ENCODE results near the gene COMMD8. TPM values are rescaled to one million over a fixed set of nuclear protein-coding genes. Genes with fewer than 3 reads are reported as not detected.

Gene COMMD8
- polyA plus RNA-seq, 1 donor, result 25.2 TPM

DNA sequence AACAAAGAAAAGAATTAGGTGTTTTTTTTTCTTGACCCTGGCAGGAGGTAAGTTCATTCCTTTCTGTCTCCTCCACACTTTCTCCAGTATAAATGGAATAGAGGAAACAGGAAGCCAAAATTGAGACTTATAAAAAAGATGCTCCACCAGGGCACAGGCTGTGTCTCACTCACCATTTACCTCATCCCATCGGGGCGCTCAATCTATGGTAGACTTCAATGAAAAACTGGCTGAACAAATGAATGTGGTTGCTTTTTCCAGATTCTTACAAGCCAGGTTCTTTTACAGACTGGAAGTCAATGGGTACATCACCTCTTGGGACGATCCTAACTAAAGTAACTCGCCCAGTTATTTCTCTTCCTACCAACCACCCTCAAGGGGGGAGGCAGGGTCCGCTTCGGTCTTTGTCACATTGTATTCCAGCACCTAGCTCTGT is 685 bp downstream of the COMMD8 start:
- WGBS (ENCODE audit: insufficient coverage, low lambda C conversion rate), result no CpG with 5 or more reads among the region's 6 CpGs
- Histone ChIP-seq H3K4me3 (ENCODE audit: low read length) (peak overlapping the region; percentile 69), H3K9me3 (ENCODE audit: control insufficient read depth, low read depth, low read length) (no peaks in the 10 kb centered on the region), H3K36me3 (ENCODE audit: control insufficient read depth, insufficient read depth, low read length) (no peaks in the 10 kb centered on the region), H3K27ac (ENCODE audit: low read length) (peak overlapping the region; percentile 17), H3K4me1 (ENCODE audit: control insufficient read depth, insufficient read depth, low read length) (no peaks in the 10 kb centered on the region), H3K27me3 (ENCODE audit: control insufficient read depth, insufficient read depth, low read length) (no peaks in the 10 kb centered on the region)
- DNase-seq, result no peak

DNA sequence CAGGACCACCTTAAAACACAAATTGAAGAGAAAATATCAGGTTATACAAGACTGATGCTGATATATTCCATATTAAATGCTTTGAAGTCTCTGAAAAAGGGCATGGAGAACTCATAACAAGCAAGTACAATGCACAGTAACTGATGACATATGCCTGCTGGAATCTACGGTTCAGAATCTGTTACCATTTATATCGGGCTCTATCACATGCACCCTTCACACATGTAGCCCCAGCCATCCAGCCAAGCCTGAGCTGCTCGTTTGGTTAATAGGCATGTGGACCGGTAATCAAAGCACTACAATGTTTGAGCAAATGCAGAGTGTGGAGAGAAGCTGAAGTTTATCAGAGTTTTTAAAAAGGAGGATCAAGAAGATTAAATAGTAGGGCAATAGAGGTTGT is 11.8 kb downstream of the COMMD8 start:
- WGBS (ENCODE audit: insufficient coverage, low lambda C conversion rate), result 20% methylated on average over 1 of the region's 4 CpGs
- H3K9me3 ChIP-seq (ENCODE audit: control insufficient read depth, low read depth, low read length), result no peaks in the 10 kb centered on the region
- peaks cover 16% of the 10 kb centered on the region for H3K36me3 ChIP-seq (ENCODE audit: control insufficient read depth, insufficient read depth, low read length)
- no peak overlapping the region for H3K4me3 ChIP-seq (ENCODE audit: low read length)
- H3K27me3 ChIP-seq (ENCODE audit: control insufficient read depth, insufficient read depth, low read length), result no peaks in the 10 kb centered on the region
- DNase-seq, result no peak
- H3K27ac ChIP-seq (ENCODE audit: low read length), result no peak overlapping the region
- H3K4me1 ChIP-seq (ENCODE audit: control insufficient read depth, insufficient read depth, low read length), result no peaks in the 10 kb centered on the region

DNA sequence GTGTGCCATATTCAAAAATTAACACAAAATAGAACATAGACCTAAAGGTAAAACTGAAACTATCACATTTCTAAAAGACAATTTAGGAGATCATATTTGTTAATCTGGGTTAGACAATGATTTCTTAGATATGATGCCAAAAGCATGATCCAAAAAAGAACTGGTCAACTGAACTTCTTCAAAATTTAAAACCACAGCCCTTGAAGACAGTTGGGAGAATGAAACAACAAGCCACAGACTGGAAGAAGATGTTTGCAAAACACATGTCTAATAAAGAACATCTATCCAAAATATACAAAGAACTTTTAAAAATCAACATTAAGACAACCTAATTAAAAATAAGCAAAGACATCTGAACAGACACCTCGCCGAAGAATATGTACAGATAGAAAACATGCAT is 19.5 kb downstream of the COMMD8 start:
- Histone ChIP-seq H3K4me3 (ENCODE audit: low read length) (no peak overlapping the region), H3K27ac (ENCODE audit: low read length) (no peak overlapping the region), H3K9me3 (ENCODE audit: control insufficient read depth, low read depth, low read length) (no peaks in the 10 kb centered on the region), H3K36me3 (ENCODE audit: control insufficient read depth, insufficient read depth, low read length) (no peaks in the 10 kb centered on the region), H3K4me1 (ENCODE audit: control insufficient read depth, insufficient read depth, low read length) (no peaks in the 10 kb centered on the region), H3K27me3 (ENCODE audit: control insufficient read depth, insufficient read depth, low read length) (no peaks in the 10 kb centered on the region)
- no peak for DNase-seq
- WGBS (ENCODE audit: insufficient coverage, low lambda C conversion rate), result 92% methylated on average over 2 of the region's 2 CpGs

DNA sequence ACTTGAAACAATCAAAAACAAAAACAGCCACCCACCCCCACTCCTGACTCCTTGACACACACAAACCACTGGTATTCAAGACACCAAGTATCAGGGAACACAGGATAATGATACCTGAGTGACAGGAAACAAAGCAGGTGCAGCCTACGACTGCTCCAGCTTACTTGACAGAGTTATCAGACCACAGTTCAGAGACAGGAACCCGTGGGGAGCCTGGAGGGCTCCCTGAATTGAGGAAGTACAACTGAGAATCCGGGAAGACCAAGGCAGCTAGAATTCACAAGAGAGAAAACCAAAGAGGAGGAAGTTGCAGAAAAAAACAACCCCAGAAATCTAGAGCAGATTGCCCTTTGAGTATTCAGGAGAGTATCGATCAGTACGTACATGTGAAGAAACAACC is 20.5 kb downstream of the COMMD8 start:
- DNase-seq, result no peak
- WGBS (ENCODE audit: insufficient coverage, low lambda C conversion rate), result 100% methylated on average over 2 of the region's 5 CpGs
- Histone ChIP-seq H3K36me3 (ENCODE audit: control insufficient read depth, insufficient read depth, low read length) (no peaks in the 10 kb centered on the region), H3K4me3 (ENCODE audit: low read length) (no peak overlapping the region), H3K4me1 (ENCODE audit: control insufficient read depth, insufficient read depth, low read length) (no peaks in the 10 kb centered on the region), H3K27me3 (ENCODE audit: control insufficient read depth, insufficient read depth, low read length) (no peaks in the 10 kb centered on the region), H3K9me3 (ENCODE audit: control insufficient read depth, low read depth, low read length) (no peaks in the 10 kb centered on the region), H3K27ac (ENCODE audit: low read length) (no peak overlapping the region)

DNA sequence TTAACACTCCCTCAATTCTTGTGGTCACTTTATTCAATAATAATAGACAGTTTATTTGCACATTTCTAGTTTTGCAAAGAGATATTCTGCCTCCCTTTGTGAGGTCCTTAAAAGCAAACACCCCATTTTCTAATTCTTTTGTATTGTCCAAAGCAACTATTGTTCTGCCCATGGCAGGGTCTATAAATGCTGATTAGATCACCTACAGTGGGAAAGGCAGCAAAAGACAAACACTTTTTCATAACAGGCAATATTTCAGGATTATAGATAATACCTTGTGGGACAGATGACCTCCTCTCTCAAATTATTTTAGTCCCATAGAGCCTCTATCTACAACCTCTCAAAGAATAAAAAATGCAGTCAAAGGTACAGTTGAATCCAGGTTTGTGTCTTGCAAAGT is 28.6 kb downstream of the COMMD8 start:
- H3K4me3 ChIP-seq (ENCODE audit: low read length), result no peak overlapping the region
- DNase-seq, result no peak

DNA sequence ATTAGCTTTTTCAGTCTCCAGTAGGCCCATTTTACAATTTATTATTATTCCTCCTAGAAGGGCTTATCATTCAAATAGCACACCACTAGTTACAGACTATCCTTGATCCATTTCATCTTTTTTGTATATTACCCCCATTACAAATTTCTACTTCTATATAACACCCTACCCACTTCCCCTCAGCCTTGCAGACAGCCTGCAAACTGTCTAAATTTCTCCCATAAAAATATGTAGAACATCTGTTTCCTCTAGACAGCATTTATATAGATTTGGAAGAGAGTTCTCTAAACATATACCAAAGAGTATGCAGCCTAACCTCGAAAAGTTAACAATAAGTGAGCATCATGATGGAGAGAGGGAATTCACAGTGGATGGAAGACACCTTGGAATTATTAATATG is 30.8 kb downstream of the COMMD8 start:
- Histone ChIP-seq H3K9me3 (ENCODE audit: control insufficient read depth, low read depth, low read length) (no peaks in the 10 kb centered on the region), H3K4me3 (ENCODE audit: low read length) (no peak overlapping the region), H3K4me1 (ENCODE audit: control insufficient read depth, insufficient read depth, low read length) (no peaks in the 10 kb centered on the region), H3K27me3 (ENCODE audit: control insufficient read depth, insufficient read depth, low read length) (no peaks in the 10 kb centered on the region), H3K27ac (ENCODE audit: low read length) (no peak overlapping the region), H3K36me3 (ENCODE audit: control insufficient read depth, insufficient read depth, low read length) (no peaks in the 10 kb centered on the region)
- WGBS (ENCODE audit: insufficient coverage, low lambda C conversion rate), result no CpG with 5 or more reads among the region's 1 CpG
- DNase-seq, result no peak

More for the DNA sequence above, 28.6 kb downstream of the COMMD8 start:
- H3K27ac ChIP-seq (ENCODE audit: low read length), result no peak overlapping the region
- no peaks in the 10 kb centered on the region for H3K27me3 ChIP-seq (ENCODE audit: control insufficient read depth, insufficient read depth, low read length)
- H3K4me1 ChIP-seq (ENCODE audit: control insufficient read depth, insufficient read depth, low read length), result no peaks in the 10 kb centered on the region
- H3K36me3 ChIP-seq (ENCODE audit: control insufficient read depth, insufficient read depth, low read length), result no peaks in the 10 kb centered on the region
- H3K9me3 ChIP-seq (ENCODE audit: control insufficient read depth, low read depth, low read length), result no peaks in the 10 kb centered on the region

DNA sequence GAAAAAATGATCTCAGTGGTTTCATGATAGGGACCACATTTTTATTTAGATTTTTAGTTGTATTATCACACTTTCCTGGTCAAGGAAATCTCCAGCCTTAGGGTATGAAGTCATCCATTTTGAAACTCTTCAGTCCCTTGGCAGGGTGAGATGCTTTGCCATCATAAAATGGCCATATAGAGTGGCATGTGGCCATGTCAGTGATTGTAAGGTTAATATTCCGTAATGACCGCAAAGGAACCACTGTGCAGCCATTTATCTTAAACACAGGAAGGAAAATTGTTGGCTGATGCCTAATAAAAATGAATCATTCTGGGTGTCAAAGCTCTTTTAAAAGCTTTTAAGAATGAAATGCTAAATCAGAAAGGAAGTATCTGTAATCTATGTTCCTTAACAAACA is 35.6 kb downstream of the COMMD8 start:
- Histone ChIP-seq H3K36me3 (ENCODE audit: control insufficient read depth, insufficient read depth, low read length) (no peaks in the 10 kb centered on the region), H3K27me3 (ENCODE audit: control insufficient read depth, insufficient read depth, low read length) (no peaks in the 10 kb centered on the region), H3K27ac (ENCODE audit: low read length) (no peak overlapping the region), H3K4me3 (ENCODE audit: low read length) (no peak overlapping the region), H3K4me1 (ENCODE audit: control insufficient read depth, insufficient read depth, low read length) (no peaks in the 10 kb centered on the region), H3K9me3 (ENCODE audit: control insufficient read depth, low read depth, low read length) (peaks cover 3% of the 10 kb centered on the region)
- WGBS (ENCODE audit: insufficient coverage, low lambda C conversion rate), result 100% methylated on average over 2 of the region's 2 CpGs
- no peak for DNase-seq

DNA sequence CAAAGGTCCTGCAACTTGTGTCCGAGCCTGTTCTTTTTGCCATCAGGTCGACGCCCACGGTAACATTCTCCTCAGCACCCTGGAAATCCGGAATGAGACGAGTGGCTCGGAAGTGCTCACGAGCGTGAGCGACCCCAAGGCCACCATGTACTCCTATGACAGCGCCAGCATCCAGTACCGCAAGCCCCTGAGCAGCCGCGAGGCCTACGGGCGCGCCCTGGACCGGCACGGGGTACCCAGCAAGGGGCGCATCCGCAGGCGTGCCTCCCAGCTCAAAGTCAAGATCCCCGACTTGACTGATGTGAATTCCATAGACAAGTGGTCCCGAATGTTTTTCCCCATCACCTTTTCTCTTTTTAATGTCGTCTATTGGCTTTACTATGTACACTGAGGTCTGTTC is 37.9 kb downstream of the COMMD8 start:
- H3K27ac ChIP-seq (ENCODE audit: low read length), result no peak overlapping the region
- H3K9me3 ChIP-seq (ENCODE audit: control insufficient read depth, low read depth, low read length), result peaks cover 3% of the 10 kb centered on the region
- H3K4me3 ChIP-seq (ENCODE audit: low read length), result no peak overlapping the region
- WGBS (ENCODE audit: insufficient coverage, low lambda C conversion rate), result 88% methylated on average over 1 of the region's 25 CpGs
- no peaks in the 10 kb centered on the region for H3K36me3 ChIP-seq (ENCODE audit: control insufficient read depth, insufficient read depth, low read length)
- no peaks in the 10 kb centered on the region for H3K27me3 ChIP-seq (ENCODE audit: control insufficient read depth, insufficient read depth, low read length)
- no peaks in the 10 kb centered on the region for H3K4me1 ChIP-seq (ENCODE audit: control insufficient read depth, insufficient read depth, low read length)
- no peak for DNase-seq

DNA sequence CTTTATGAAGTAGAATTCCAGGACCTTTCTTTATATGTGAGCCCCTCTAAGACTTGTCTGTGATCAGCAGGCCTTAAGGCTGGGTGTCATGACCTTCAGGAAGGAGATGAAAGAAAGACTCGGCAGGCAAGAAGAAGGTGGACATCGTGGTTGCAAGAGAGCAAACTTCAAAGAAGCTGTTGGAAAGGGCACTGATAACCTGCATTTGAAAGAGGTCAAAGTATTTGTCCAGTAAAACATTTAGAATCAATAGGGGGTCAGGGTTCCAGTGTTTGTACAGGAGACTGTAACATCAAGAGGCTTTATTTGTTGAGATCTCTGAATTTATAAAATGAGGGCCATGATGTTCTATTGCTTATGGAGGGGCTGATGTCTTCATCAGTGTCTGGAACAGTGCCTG is 44.2 kb downstream of the COMMD8 start:
- Histone ChIP-seq H3K36me3 (ENCODE audit: control insufficient read depth, insufficient read depth, low read length) (no peaks in the 10 kb centered on the region), H3K4me3 (ENCODE audit: low read length) (no peak overlapping the region), H3K4me1 (ENCODE audit: control insufficient read depth, insufficient read depth, low read length) (no peaks in the 10 kb centered on the region), H3K27ac (ENCODE audit: low read length) (no peak overlapping the region), H3K27me3 (ENCODE audit: control insufficient read depth, insufficient read depth, low read length) (no peaks in the 10 kb centered on the region), H3K9me3 (ENCODE audit: control insufficient read depth, low read depth, low read length) (no peaks in the 10 kb centered on the region)
- no peak for DNase-seq
- WGBS (ENCODE audit: insufficient coverage, low lambda C conversion rate), result 40% methylated on average over 1 of the region's 2 CpGs

DNA sequence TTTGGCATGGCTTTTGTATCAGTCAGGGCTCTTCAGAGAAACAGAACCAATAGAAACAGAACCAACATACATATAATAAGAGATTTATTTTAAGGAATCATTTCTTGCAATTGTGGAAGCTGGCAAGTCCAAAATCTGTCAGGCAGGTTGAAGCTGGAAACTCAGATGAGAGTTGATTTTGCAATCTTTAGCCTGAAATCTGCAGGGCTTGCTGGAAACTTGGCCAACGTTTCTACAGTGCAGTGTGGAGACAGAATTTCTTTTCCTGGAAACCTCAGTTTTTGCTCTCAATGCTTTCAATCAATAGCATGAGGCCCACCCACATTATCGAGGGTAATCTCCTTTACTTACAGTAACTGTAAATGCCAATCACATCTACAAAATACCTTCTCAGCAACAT is 45.4 kb downstream of the COMMD8 start:
- DNase-seq, result no peak
- Histone ChIP-seq H3K4me1 (ENCODE audit: control insufficient read depth, insufficient read depth, low read length) (no peaks in the 10 kb centered on the region), H3K27ac (ENCODE audit: low read length) (no peak overlapping the region), H3K9me3 (ENCODE audit: control insufficient read depth, low read depth, low read length) (no peaks in the 10 kb centered on the region), H3K4me3 (ENCODE audit: low read length) (no peak overlapping the region), H3K27me3 (ENCODE audit: control insufficient read depth, insufficient read depth, low read length) (peaks cover 3% of the 10 kb centered on the region), H3K36me3 (ENCODE audit: control insufficient read depth, insufficient read depth, low read length) (no peaks in the 10 kb centered on the region)
- WGBS (ENCODE audit: insufficient coverage, low lambda C conversion rate), result no CpG with 5 or more reads among the region's 2 CpGs

DNA sequence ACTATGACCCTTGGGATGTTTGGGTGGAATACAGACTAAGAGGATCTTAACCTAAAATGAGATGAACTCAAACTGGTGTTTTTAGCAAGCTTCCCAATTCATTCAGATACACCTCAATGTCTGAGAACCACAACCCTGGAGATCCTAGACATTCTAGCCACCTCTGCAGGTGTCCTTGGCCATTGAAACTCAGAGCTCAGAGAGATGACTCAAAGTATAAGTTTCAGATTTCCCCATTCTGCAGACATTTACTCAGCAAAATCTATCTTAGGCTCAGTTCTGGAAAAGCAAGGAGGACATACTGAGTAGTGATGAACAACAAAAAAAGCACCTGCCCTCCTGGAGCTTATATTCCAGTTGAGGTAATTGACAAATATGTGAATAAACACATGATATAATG is 47.8 kb downstream of the COMMD8 start:
- Histone ChIP-seq H3K4me3 (ENCODE audit: low read length) (no peak overlapping the region), H3K36me3 (ENCODE audit: control insufficient read depth, insufficient read depth, low read length) (no peaks in the 10 kb centered on the region), H3K27me3 (ENCODE audit: control insufficient read depth, insufficient read depth, low read length) (peaks cover 3% of the 10 kb centered on the region), H3K4me1 (ENCODE audit: control insufficient read depth, insufficient read depth, low read length) (no peaks in the 10 kb centered on the region), H3K9me3 (ENCODE audit: control insufficient read depth, low read depth, low read length) (no peaks in the 10 kb centered on the region), H3K27ac (ENCODE audit: low read length) (no peak overlapping the region)
- no peak for DNase-seq

Measured in large intestine (tissue), 3 donors.